Endothelial cell of umbilical vein (primary cell): ENCODE data around the gene TOB1. TPM values are rescaled to one million over a fixed set of nuclear protein-coding genes. Genes with fewer than 3 reads are reported as not detected.

ENCODE experiments used
- BruUV-seq: library from RNA; stranded (reverse); fragments of 400-500 nt; replicated peaks from 2 replicates; lab custom pipeline; 2021; lab: Mats Ljungman, UMichigan
- CTCF ChIA-PET: fragments of 300-600, 350-600 bp; sonication (Branson Sonifier 250); formaldehyde crosslinking; loops from one replicate; lab custom pipeline; 2021; ENCODE audit warnings: antibody characterized with exemption, inconsistent platforms; lab: Charles Lee
- POLR2A ChIA-PET: fragments of 300-600, 350-600 bp; sonication (Branson Sonifier 250); formaldehyde crosslinking; loops from one replicate; lab custom pipeline; 2021; ENCODE audit warnings: antibody characterized with exemption, inconsistent platforms; lab: Charles Lee
- DNase-seq: peaks from one replicate; pipeline ENCODE4 v3.0.0-alpha.2; 2011; ENCODE audit warnings: low read depth, low spot score
- FAIRE-seq: peaks from 2 replicates; lab custom pipeline; 2011; peaks lifted over from hg19 to GRCh38; lab: Jason Lieb, UNC
- H2AFZ ChIP-seq: 2 replicates; pipeline ENCODE4 v1.6.0; 2012; ENCODE audit warnings: low read depth, low read length, control low read depth, inconsistent platforms
- H3K27ac ChIP-seq: 2 replicates; pipeline ENCODE4 v1.5.1; 2011; ENCODE audit warnings: low read depth, mild to moderate bottlenecking, control low read depth, low read length, moderate library complexity; ENCODE audit not compliant: insufficient read depth
- H3K27me3 ChIP-seq, 2 experiments: 2 replicates each; pipeline versions ENCODE4 v1.6.0 to v1.6.1; 2011; ENCODE audit warnings: low read length in 2 of 2, mixed read lengths in 1 of 2; ENCODE audit not compliant: control insufficient read depth in 2 of 2, insufficient read depth in 2 of 2
- H3K36me3 ChIP-seq, 2 experiments: 2 replicates in 1 of 2; 3 replicates in 1 of 2; pipeline ENCODE4 v1.5.1; 2011; ENCODE audit warnings: low read length in 2 of 2, mild to moderate bottlenecking in 1 of 2, moderate library complexity in 1 of 2; ENCODE audit not compliant: control insufficient read depth in 2 of 2, insufficient read depth in 2 of 2; ENCODE audit errors: extremely low read depth in 1 of 2
- H3K4me1 ChIP-seq: 3 replicates; pipeline ENCODE4 v1.5.1; 2011; ENCODE audit warnings: mild to moderate bottlenecking, low read length; ENCODE audit not compliant: control insufficient read depth, insufficient read depth; ENCODE audit errors: extremely low read depth
- H3K4me2 ChIP-seq: 2 replicates; pipeline ENCODE4 v1.6.1; 2011; ENCODE audit warnings: low read length, control low read depth, mixed read lengths; ENCODE audit not compliant: insufficient read depth
- H3K4me3 ChIP-seq, 3 experiments: fragments of 200-600 bp in 1 of 3; sonication (generic), shearing (Covaris generic) in 1 of 3; replicated peaks in 1 of 3; 2 replicates each; pipeline ENCODE4 v1.5.1; 2011 to 2016; ENCODE audit warnings: control low read depth in 3 of 3, low read length in 3 of 3, mild to moderate bottlenecking in 2 of 3, inconsistent platforms in 1 of 3, low read depth in 1 of 3, moderate library complexity in 1 of 3; ENCODE audit not compliant: insufficient read depth in 1 of 3
- H3K79me2 ChIP-seq: 2 replicates; pipeline ENCODE4 v1.6.0; 2012; ENCODE audit warnings: low read length, inconsistent platforms; ENCODE audit not compliant: control insufficient read depth, insufficient read depth
- H3K9ac ChIP-seq: replicated peaks from 2 replicates; pipeline ENCODE3; 2011; ENCODE audit warnings: low read length, control low read depth; ENCODE audit not compliant: insufficient read depth; ENCODE audit errors: extremely low read depth
- H3K9me1 ChIP-seq: replicated peaks from 3 replicates; pipeline ENCODE4 v1.6.0; 2011; ENCODE audit warnings: mild to moderate bottlenecking, low read length; ENCODE audit not compliant: control insufficient read depth, insufficient read depth; ENCODE audit errors: extremely low read depth
- H3K9me3 ChIP-seq: replicated peaks from 2 replicates; pipeline ENCODE4 v1.5.1; 2012; ENCODE audit warnings: low read length, inconsistent platforms; ENCODE audit not compliant: control insufficient read depth, insufficient read depth
- H4K20me1 ChIP-seq: replicated peaks from 2 replicates; pipeline ENCODE3; 2011; ENCODE audit warnings: mild to moderate bottlenecking, low read length; ENCODE audit not compliant: control insufficient read depth, insufficient read depth; ENCODE audit errors: extremely low read depth
- EZH2 ChIP-seq: IDR thresholded peaks from 2 replicates; pipeline ENCODE4 v1.6.1; 2012; ENCODE audit warnings: borderline replicate concordance, low read depth, mild to moderate bottlenecking, moderate library complexity, low read length, inconsistent platforms; ENCODE audit not compliant: severe bottlenecking
- FOS ChIP-seq: IDR thresholded peaks from 2 replicates; pipeline ENCODE4 v1.6.1; 2011; ENCODE audit warnings: mild to moderate bottlenecking, low read length, moderate library complexity, borderline replicate concordance; ENCODE audit not compliant: insufficient read depth
- GATA2 ChIP-seq: IDR thresholded peaks from 2 replicates; pipeline ENCODE4 v1.7.0; 2011; ENCODE audit warnings: low read depth, mild to moderate bottlenecking, moderate library complexity, mixed read lengths, low read length; ENCODE audit not compliant: insufficient read length, insufficient read depth
- JUN ChIP-seq: IDR thresholded peaks from 2 replicates; pipeline ENCODE4 v1.6.1; 2011; ENCODE audit warnings: borderline replicate concordance, low read depth; ENCODE audit not compliant: insufficient read length, insufficient read depth
- MYC ChIP-seq: IDR thresholded peaks from one replicate; pipeline ENCODE4 v1.6.1; 2011; ENCODE audit warnings: mild to moderate bottlenecking, low read depth, low read length
- POLR2A ChIP-seq: IDR thresholded peaks from 2 replicates; pipeline ENCODE4 v1.6.1; 2012; ENCODE audit warnings: low read depth, mild to moderate bottlenecking, control low read depth, low read length
- POLR2AphosphoS5 ChIP-seq: IDR thresholded peaks from 2 replicates; pipeline ENCODE4 v1.6.1; 2012; ENCODE audit warnings: low read depth, mild to moderate bottlenecking, control low read depth, low read length, moderate library complexity; ENCODE audit not compliant: insufficient read depth
- dilution Hi-C: fragments of 300-500 bp; cut with MboI; formaldehyde crosslinking; loops from one replicate; pipeline ENCODE4 v1.15.0; 2019; ENCODE audit warnings: low sequenced_read_pairs; ENCODE audit not compliant: extremely low pct_ligation_motif_present
- intact Hi-C: fragments of 100-400 bp; cut with micrococcal nuclease; formaldehyde crosslinking; loops from one replicate; pipeline ENCODE4 v1.10.0; 2022
- polyA plus RNA-seq, 4 experiments: library from polyadenylated mRNA; depleted of rRNA in 3 of 4; stranded (reverse) in 3 of 4; unstranded in 1 of 4; fragments of >200 nt; gene quantifications; 2 replicates each; pipeline versions ENCODE4 v1.2.1 to v1.2.3, GENCODE V29; 2011 to 2012; ENCODE audit warnings: missing spikeins in 1 of 4
- total RNA-seq: library from RNA; stranded (reverse); gene quantifications from 2 replicates; pipeline ENCODE4 v1.2.3, GENCODE V29; 2021
- TF ChIP-seq, protein P1 (sequence below): IDR thresholded peaks from 2 replicates; pipeline ENCODE4 v1.6.1; 2011; ENCODE audit not compliant: insufficient read depth, insufficient read length
- TF ChIP-seq, protein P2 (sequence below), 2 donors: IDR thresholded peaks; 1 replicate in 1 of 2; 2 replicates in 1 of 2; pipeline ENCODE4 v1.5.1; 2011; ENCODE audit warnings: low read length in 2 of 2, mild to moderate bottlenecking in 2 of 2, moderate library complexity in 2 of 2, control low read depth in 1 of 2, inconsistent platforms in 1 of 2, low read depth in 1 of 2; ENCODE audit not compliant: insufficient read depth in 1 of 2; ENCODE audit errors: extremely low read depth in 1 of 2

Gene TOB1
- total and polyA plus RNA-seq, 2 donors (not counting 3 experiments of a cell fraction or from before 2014, with no cell fraction given), result 3.3 to 12.9 TPM

DNA sequence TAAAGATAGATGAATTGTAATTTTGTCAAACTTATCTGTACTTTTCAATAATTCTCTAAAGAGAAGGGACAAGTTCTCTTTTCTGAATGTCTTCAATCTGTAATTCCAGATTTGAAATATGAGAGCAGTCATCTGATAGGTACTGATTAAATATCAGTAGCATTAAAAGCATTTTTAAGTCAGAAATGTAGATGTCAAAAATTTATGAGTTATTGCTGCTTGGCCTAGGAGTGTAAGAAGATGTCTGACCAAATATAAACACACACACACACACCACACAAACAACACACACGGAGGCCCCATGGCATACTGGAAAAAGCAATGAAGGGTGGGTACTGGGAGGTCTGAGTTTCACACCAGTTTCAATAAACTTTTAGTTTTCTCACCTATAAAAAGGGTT lies 2.4 kb upstream of the TOB1 start:
- H3K27ac ChIP-seq, result no peak overlapping the region

DNA sequence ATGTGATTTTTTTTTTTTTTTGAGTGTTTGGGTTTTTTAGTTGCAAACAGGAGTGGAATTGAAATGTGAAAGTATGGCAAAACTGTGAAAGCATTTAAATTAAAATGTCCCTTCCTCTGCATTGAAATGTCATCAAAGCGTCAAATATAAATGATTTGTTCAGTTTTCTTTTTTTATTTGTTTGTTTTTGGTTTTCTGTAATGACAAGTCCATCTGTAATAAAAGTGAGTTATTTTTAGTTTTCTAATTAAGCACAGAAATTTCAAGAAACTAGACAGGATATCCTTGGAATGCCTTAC lies 1.9 kb upstream of the TOB1 start:
- H2AFZ ChIP-seq, result no peak overlapping the region
- BruUV-seq, result no TSS peak
- DNase-seq (no peak), FAIRE-seq (no peak)
- POLR2A ChIA-PET, result no interaction called here
- peak overlapping the region in 2 of 3 experiments; percentile 45 to 63 for H3K4me3 ChIP-seq
- dilution Hi-C loops, result no loop called here
- intact Hi-C loops, result loop anchor here (5.0 kb wide), 1 partner anchor 394 kb away; the partner anchor contains the start of genes MBTD1 and UTP18
- H3K27me3 ChIP-seq, result peaks cover 2 to 6% of the 10 kb centered on the region in 2 experiments
- H3K36me3 ChIP-seq, result peaks cover 2% of the 10 kb centered on the region in 2 experiments
- no peaks in the 10 kb centered on the region for H3K9me1 ChIP-seq
- H3K4me1 ChIP-seq, result peaks cover 11% of the 10 kb centered on the region
- TF ChIP-seq GATA2 (no peak), MYC (no peak), JUN (no peak), POLR2A (no peak), FOS (no peak)
- TF ChIP-seq, protein P1, sequence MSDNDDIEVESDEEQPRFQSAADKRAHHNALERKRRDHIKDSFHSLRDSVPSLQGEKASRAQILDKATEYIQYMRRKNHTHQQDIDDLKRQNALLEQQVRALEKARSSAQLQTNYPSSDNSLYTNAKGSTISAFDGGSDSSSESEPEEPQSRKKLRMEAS, result no peak
- TF ChIP-seq, protein P2, sequence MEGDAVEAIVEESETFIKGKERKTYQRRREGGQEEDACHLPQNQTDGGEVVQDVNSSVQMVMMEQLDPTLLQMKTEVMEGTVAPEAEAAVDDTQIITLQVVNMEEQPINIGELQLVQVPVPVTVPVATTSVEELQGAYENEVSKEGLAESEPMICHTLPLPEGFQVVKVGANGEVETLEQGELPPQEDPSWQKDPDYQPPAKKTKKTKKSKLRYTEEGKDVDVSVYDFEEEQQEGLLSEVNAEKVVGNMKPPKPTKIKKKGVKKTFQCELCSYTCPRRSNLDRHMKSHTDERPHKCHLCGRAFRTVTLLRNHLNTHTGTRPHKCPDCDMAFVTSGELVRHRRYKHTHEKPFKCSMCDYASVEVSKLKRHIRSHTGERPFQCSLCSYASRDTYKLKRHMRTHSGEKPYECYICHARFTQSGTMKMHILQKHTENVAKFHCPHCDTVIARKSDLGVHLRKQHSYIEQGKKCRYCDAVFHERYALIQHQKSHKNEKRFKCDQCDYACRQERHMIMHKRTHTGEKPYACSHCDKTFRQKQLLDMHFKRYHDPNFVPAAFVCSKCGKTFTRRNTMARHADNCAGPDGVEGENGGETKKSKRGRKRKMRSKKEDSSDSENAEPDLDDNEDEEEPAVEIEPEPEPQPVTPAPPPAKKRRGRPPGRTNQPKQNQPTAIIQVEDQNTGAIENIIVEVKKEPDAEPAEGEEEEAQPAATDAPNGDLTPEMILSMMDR (IDR thresholded peaks at IDR 0.05; ENCODE audit: extremely low read depth in 1 of 2, insufficient read depth in 1 of 2, low read depth in 1 of 2, low read length in 2 of 2), result no peak
- no peaks in the 10 kb centered on the region for H3K9me3 ChIP-seq
- H3K4me2 ChIP-seq, result peak overlapping the region; percentile 38
- H3K27ac ChIP-seq, result no peak overlapping the region
- CTCF ChIA-PET, result interaction anchor here (1.0 to 7.5 kb wide), 2 partner anchors 85 to 285 kb away, joined by 3 to 149 read pairs; partner anchors contain the start of gene NME1
- peak overlapping the region; percentile 58 for H3K9ac ChIP-seq
- H4K20me1 ChIP-seq, result no peaks in the 10 kb centered on the region
- peaks cover 4% of the 10 kb centered on the region for H3K79me2 ChIP-seq

More for the DNA sequence above, 2.4 kb upstream of the TOB1 start:
- no TSS peak for BruUV-seq
- TF ChIP-seq EZH2 (no peak), POLR2AphosphoS5 (no peak), FOS (no peak)
- ChIA-PET CTCF (no interaction called here), POLR2A (no interaction called here)
- no peak overlapping the region for H3K9ac ChIP-seq
- dilution Hi-C loops, result no loop called here
- no peak overlapping the region for H2AFZ ChIP-seq
- FAIRE-seq (no peak), DNase-seq (no peak)
- peaks cover 4% of the 10 kb centered on the region for H3K79me2 ChIP-seq
- intact Hi-C loops, result loop anchor here (5.0 kb wide), 1 partner anchor 394 kb away; the partner anchor contains the start of genes MBTD1 and UTP18
- no peaks in the 10 kb centered on the region for H4K20me1 ChIP-seq
- H3K27me3 ChIP-seq, result peaks cover 2 to 11% of the 10 kb centered on the region in 2 experiments
- no peaks in the 10 kb centered on the region for H3K36me3 ChIP-seq
- H3K4me2 ChIP-seq, result no peak overlapping the region
- peaks cover 11% of the 10 kb centered on the region for H3K4me1 ChIP-seq
- H3K4me3 ChIP-seq, result no peak overlapping the region
- no peaks in the 10 kb centered on the region for H3K9me1 ChIP-seq
- H3K9me3 ChIP-seq, result no peaks in the 10 kb centered on the region
